PFSK-1 (cell line): ENCODE results near the gene CAPN10.

Experiments
- FOXP2 ChIP-seq: optimal IDR thresholded peaks from 2 replicates; pipeline ENCODE3; 2011; ENCODE audit warnings: borderline replicate concordance, control low read depth, inconsistent platforms; ENCODE audit not compliant: insufficient read depth; ENCODE audit errors: extremely low read length, extremely low read depth
- POLR2AphosphoS5 ChIP-seq: IDR thresholded peaks from 2 replicates; pipeline ENCODE4 v1.6.1; 2012; ENCODE audit warnings: low read depth, mild to moderate bottlenecking, control low read depth, low read length, moderate library complexity
- REST ChIP-seq, 2 experiments: IDR thresholded peaks; 2 replicates each; pipeline versions ENCODE4 v1.6.1 to v1.8.0; 2011 to 2012; ENCODE audit warnings: low read depth in 2 of 2, low read length in 2 of 2, control low read depth in 1 of 2, inconsistent platforms in 1 of 2, mild to moderate bottlenecking in 1 of 2, moderate library complexity in 1 of 2; ENCODE audit not compliant: insufficient read depth in 1 of 2
- SIN3A ChIP-seq: IDR thresholded peaks from 2 replicates; pipeline ENCODE4 v1.6.1; 2012; ENCODE audit warnings: mild to moderate bottlenecking, low read length, moderate library complexity, borderline replicate concordance; ENCODE audit not compliant: insufficient read depth
- TAF1 ChIP-seq: IDR thresholded peaks from 2 replicates; pipeline ENCODE4 v1.6.1; 2012; ENCODE audit warnings: low read length, control low read depth, borderline replicate concordance; ENCODE audit not compliant: insufficient read depth

The CAPN10 gene

GRCh38 chr2:240646900-240647502 lies 60.5 kb downstream of the CAPN10 start:
- TF ChIP-seq POLR2AphosphoS5: no peak
- TF ChIP-seq SIN3A: no peak
- no peak for TF ChIP-seq FOXP2
- TF ChIP-seq TAF1: no peak
- no peak for TF ChIP-seq REST (IDR thresholded peaks at IDR 0.05; ENCODE audit: insufficient read depth in 1 of 2, low read depth in 2 of 2, low read length in 2 of 2)

- no peak for TF ChIP-seq POLR2AphosphoS5
These were observed 61.1 kb downstream of the CAPN10 start for GRCh38 chr2:240647503-240648154.

GRCh38 chr2:240648155-240648649 lies 61.7 kb downstream of the CAPN10 start:
- TF ChIP-seq SIN3A: no peak
- TF ChIP-seq FOXP2: no peak
- TF ChIP-seq TAF1: no peak
- TF ChIP-seq REST (IDR thresholded peaks at IDR 0.05; ENCODE audit: insufficient read depth in 1 of 2, low read depth in 2 of 2, low read length in 2 of 2): no peak
- TF ChIP-seq POLR2AphosphoS5: no peak
